ENCODE measurements around the gene AMPD1.

The AMPD1 gene

DNA sequence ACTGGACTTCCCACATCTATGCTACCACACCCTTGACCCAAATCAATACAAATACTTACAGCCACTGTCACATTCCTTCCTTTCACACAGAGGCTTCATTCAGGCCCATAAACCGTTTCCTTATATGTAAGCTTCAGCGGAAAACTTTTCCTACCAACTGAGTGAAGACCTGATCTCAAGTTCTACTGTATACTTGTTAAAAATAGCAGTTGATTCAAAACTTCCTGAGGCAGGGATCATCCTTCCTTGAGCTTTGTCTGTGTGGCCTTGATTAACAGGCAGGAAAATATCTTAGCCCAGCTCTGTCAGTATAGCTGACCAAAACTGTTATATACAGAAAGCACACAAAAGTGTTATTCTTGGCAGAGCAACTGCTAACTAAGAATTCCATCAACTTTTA is 68.2 kb downstream of the AMPD1 start:
- no peak for DNase-seq

DNA sequence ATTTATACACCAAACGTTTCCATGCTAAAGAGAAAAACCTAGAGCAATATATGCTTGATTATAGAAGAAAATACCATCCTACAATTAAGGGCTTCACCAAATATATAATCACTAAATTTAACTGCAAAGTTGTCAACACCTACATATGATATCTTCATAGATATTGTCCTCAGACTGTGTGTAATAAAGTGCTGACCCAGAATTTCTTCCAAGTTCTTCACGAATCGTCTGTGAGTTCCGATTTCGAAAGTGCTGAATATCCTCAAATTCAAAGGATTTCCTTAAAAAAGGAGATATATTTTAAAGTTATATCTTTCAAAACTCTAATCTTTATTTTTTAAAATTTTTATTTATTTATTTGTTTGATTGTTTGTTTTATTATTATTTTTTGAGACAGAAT is 72.0 kb downstream of the AMPD1 start:
- DNase-seq: no peak

All from GDM1 (cell line).